GM18511 (cell line): ENCODE measurements around the gene PKIG.

Source experiments
- ATAC-seq: cut with Tn5 transposase; IDR thresholded peaks from one replicate; pipeline ENCODE4 v1.9.1; 2021; ENCODE audit warnings: mild to moderate bottlenecking, moderate library complexity; ENCODE audit not compliant: unreplicated experiment

PKIG gene

GRCh38 chr20:44637042-44637441 is 54.7 kb downstream of the PKIG start:
- no peak for ATAC-seq

- no peak for ATAC-seq
Measured at GRCh38 chr20:44637522-44638372, 55.4 kb downstream of the PKIG start.

- no peak for ATAC-seq
Measured at GRCh38 chr20:44640522-44640921, 58.1 kb downstream of the PKIG start.

DNA sequence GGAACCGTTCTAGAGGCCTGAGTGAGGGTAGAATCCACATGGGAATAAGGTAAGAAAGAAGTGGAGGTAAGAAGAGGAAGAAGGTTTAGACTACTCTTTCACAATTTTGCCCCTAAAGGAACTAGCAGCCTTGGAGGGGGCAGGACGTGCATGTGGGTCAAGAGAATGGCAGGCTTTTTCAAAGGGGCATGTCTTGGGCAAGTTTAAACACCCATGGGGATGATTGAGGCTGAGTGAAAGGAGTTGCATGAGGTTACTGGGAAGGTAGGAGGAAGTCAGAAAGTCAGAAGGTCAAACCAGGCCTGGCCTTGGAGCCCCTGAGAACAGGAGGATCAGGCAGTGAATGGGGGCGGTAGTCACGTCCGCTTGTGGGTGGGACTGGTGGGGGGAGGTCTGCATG is 58.9 kb downstream of the PKIG start:
- no peak for ATAC-seq

GRCh38 chr20:44642203-44643153 is 60.1 kb downstream of the PKIG start:
- peak; percentile 48 for ATAC-seq

- ATAC-seq, result no peak
Measured at GRCh38 chr20:44643154-44643519, 60.8 kb downstream of the PKIG start.

- no peak for ATAC-seq
Measured at GRCh38 chr20:44643596-44644229, 61.3 kb downstream of the PKIG start.

DNA sequence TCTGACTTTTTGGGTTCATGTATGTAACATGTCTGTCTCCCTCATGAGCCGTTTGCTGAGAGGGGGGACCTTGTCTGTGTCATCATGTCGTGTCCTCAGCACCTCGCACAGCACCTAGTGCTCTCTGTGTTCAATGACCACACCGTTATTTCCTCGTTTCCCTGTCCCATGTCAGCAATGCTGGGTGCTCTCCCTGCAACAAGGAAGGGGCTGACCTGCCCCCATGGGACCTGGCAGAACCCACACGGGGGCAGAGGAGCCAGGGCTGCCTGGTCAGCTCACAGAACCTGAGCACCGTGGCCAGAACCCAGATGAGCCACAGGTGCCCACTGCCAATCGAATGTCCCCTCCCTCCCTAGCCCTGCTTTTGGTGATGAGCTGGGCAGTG is 61.8 kb downstream of the PKIG start:
- no peak for ATAC-seq

DNA sequence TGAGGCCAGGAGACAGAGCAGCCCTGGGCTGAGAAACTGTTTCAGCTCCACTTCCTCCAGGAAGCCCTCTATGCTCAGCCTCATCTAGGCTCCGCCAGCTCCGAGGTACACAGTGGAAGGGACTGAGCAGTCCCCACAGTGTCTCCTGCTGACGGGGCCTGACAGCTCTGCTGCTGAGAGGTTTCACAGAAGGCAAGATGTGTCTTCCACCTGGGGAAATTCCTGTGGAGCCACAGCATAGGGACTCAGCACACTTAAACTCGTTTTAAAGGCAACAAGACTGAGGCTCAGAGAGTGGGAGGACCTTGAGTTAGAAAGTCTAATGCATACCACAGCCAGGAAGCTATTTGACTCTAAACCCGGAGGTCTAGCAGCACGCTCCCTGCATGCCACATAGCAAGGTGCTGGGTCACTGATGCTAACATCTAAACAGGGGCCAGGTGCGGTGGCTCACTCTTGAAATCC is 62.3 kb downstream of the PKIG start:
- no peak for ATAC-seq

- peak; percentile 40 for ATAC-seq
Measured at GRCh38 chr20:44646023-44646640, 63.8 kb downstream of the PKIG start.

DNA sequence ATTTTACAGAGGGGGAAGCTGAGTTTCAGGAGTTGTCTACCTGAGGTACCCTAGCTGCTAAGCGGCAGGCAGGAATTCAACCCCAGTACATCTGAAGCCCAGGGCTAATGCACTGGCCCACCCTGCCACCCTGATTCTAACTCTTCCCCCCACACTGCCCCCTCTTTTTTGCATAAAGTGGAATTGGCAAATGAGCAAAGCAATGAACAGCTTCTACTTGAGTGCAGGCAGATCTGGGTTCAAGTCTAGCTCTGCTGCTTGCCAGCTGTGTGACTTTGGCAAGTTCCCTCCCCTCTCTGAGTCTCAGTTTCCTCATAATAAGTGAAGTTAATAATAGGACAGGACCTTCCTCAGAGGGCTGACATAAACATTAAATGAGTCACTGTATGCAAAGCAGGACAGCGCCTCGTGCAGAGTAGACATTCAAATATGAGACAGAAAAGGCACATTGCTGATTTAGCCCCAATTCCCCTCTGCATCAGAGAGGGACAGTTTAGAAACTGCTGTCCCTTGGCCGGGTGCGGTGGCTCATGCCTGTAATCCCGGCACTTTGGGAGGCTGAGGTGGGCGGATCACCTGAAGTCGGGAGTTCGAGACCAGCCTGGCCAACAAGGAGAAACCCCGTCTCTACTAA is 64.4 kb downstream of the PKIG start:
- peak; percentile 61 for ATAC-seq

DNA sequence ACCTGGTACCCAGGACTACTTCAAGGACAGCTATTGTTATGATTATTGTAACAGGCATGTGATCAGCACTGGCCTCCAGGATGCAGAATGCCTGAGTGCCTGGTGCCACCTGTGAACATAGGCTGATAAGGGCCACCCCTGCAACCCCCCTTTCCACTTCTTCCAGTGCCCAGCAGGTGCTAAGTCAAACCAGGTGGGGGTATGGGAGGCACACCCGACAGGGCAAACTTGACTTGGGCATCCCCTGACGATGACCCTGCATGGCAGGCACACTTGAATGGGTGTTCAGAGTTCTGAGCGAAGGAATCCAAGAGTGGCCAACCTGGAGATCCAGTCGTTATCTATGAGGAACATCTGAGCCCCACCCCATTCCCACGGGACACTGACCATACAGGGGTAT is 65.7 kb downstream of the PKIG start:
- no peak for ATAC-seq

GRCh38 chr20:44648579-44648978 is 66.2 kb downstream of the PKIG start:
- no peak for ATAC-seq

- ATAC-seq, result no peak
Measured at GRCh38 chr20:44649126-44649525, 66.7 kb downstream of the PKIG start.

DNA sequence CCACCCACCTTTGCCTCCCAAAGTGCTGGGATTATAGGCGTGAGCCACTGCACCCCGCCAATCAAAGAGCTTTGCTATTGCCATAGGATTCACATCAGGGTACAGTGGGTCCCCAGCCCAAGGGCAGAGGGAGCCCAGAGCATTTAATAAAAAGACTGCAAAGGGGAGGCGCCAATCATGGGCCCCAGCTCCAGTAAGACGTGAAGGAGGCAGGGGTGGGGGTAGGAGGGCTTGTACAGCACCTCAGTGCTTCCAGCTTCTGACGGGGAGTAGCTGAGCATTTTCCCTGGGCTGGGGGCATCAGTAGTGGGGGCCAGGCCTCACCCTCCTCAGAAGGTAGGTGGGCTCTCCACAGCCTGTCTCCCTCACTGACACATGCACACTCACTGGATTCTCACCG is 67.6 kb downstream of the PKIG start:
- no peak for ATAC-seq

GRCh38 chr20:44650771-44651433 is 68.5 kb downstream of the PKIG start:
- ATAC-seq, result no peak

DNA sequence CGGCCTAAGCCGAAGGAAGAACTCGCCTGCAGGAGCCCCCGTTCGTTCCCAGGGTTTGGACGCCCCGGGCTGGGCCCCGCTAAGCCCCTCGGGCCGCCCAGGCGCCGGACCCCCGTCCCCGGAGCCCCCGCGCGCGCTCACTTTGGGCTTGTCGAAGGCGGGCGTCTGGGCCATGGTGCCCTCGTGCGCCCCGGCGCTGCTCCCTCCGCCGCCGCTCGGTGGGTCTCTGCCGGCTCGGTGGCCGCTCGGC is 69.0 kb downstream of the PKIG start:
- ATAC-seq, result no peak

DNA sequence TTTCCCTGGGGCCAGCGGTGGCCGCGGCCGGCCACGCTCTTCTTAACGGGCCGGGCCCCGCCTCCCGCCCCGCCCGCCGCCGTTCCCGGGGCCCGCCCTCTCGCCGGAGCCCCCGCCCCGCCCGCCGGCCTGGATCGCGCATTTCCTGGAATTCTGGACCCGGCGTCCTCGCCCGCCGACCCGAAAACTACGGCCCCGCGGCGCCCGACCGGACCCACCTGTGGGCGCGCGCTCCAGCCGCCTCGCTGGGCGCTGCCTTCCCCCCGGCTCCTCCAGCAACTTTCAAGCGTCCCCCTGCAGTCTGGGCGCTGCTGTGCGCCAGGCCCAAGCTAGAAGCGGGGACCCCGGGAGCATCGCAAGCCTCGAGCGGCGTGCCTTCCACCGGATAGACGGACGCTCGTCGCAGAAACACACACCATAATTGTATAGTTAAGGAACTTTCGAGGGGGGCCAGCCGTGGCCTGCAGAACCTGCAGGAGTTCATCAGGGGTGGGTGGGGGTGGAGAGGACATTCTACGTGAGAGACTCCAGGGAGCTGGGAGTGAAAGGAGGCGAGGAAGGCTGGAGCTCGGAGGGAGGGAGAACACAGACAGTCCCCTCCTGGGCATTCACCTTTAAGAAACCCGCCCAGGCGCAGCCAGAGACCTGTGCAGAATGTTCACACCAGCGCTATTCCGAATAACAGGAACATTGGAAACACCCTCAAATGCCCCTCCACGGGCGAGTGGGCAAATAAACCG is 69.5 kb downstream of the PKIG start, which contains the start of gene ADA:
ADA (minus strand) TSS at position 16 of the 740 bp plus-strand sequence. CDS start 92 bp downstream, outside the sequence.
- ATAC-seq, result peak; percentile 41

- ATAC-seq, result no peak
Measured at GRCh38 chr20:44653546-44653945, 71.2 kb downstream of the PKIG start.
